Prostate gland (tissue), 2 donors: Measurements from ENCODE around the gene DNAJA1. TPM values are rescaled to one million over a fixed set of nuclear protein-coding genes. Genes with fewer than 3 reads are reported as not detected.

ENCODE experiments used
- DNase-seq: peaks from one replicate; pipeline ENCODE4 v3.0.0-alpha.2; 2019; ENCODE audit warnings: low spot score
- H3K27ac ChIP-seq, 2 donors: fragments of 200-600 bp; sonication (generic); 2 replicates each; pipeline ENCODE4 v1.5.1; 2017 to 2019
- H3K27me3 ChIP-seq: fragments of 200-600 bp; sonication (generic); replicated peaks from 2 replicates; pipeline ENCODE4 v1.5.1; 2019; ENCODE audit not compliant: insufficient read depth
- H3K36me3 ChIP-seq, 2 donors: fragments of 200-600 bp; sonication (generic); 1 replicate in 1 of 2; 2 replicates in 1 of 2; pipeline versions ENCODE4 v1.5.1 to v1.8.1; 2017 to 2019
- H3K4me1 ChIP-seq: fragments of 200-600 bp; sonication (generic); replicated peaks from 2 replicates; pipeline ENCODE4 v1.5.1; 2019
- H3K4me3 ChIP-seq, 2 donors: fragments of 200-600 bp; sonication (generic); 2 replicates each; pipeline ENCODE4 v1.5.1; 2017 to 2019
- H3K9me3 ChIP-seq: fragments of 200-600 bp; sonication (generic); 2 replicates; pipeline ENCODE4 v1.5.1; 2017
- POLR2A ChIP-seq: fragments of 450-650 bp; IDR thresholded peaks from one replicate; pipeline ENCODE4 v1.6.1; 2016; ENCODE audit warnings: antibody characterized with exemption, mild to moderate bottlenecking
- POLR2AphosphoS5 ChIP-seq: sonication (generic); formaldehyde crosslinking; IDR thresholded peaks from one replicate; pipeline ENCODE4 v1.6.1; 2017; ENCODE audit warnings: antibody characterized with exemption
- WGBS: methylation state at CpG from one replicate; pipeline ENCODE4 v1.1.5; 2018; 5-methylcytosine and 5-hydroxymethylcytosine counted together
- intact Hi-C: fragments of 100-400 bp; cut with DNase I; formaldehyde crosslinking; loops from one replicate; pipeline ENCODE4 v1.14.2; 2022
- total RNA-seq, 2 donors: library from RNA; depleted of rRNA; stranded (reverse); fragments of >200 nt; gene quantifications; one replicate each; pipeline ENCODE4 v1.1.0, GENCODE V29; 2016
- TF ChIP-seq, protein P1 (sequence below), 4 experiments: fragments of 200-600 bp in 2 of 4; fragments of 450-650 bp in 2 of 4; sonication (generic) in 2 of 4; IDR thresholded peaks; 1 replicate in 3 of 4; 2 replicates in 1 of 4; pipeline ENCODE4 v1.5.1; 2016 to 2019; ENCODE audit warnings: antibody characterized with exemption in 4 of 4, mild to moderate bottlenecking in 2 of 4, moderate library complexity in 2 of 4

Gene DNAJA1
- total RNA-seq, 2 donors from 2014 or later: 99.4 to 116 TPM

DNA sequence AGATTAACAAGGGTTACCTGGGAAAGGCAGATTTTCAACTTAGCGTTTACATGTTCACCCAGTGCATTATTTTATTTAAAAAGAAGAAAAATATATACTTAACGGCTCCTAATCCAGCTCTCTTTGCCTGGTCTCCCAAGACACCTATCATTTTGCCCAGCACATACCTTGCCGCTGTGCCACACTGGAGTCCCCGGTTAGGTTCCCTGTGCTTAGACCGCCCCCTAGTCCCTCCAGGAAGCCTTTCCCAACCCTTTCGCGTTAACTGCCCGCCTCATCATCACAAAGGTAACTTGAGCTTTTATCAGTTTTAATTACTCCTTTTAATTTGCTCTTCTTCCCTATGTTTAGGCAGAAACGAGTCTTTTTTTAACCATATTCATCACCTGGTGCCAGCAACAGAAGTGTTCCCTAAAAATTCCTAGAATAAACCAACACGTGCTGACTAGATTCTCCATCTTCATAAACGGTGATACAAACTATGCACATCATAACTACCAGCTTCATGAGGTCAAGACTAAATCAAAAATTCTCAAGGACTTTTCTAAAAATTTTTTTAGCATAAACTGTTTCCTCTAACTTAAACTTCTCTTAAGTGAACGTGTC lies 19.7 kb downstream of the DNAJA1 start:
- peak; percentile 34 for DNase-seq
- intact Hi-C loops: no loop called here
- Histone ChIP-seq H3K27me3 (no peaks in the 10 kb centered on the region), H3K4me3 (peak overlapping the region; percentile 51 to 54), H3K4me1 (no peaks in the 10 kb centered on the region), H3K36me3 (peaks cover 0 to 9% of the 10 kb centered on the region in 2 donors), H3K27ac (peak overlapping the region; percentile 89 to 98), H3K9me3 (no peaks in the 10 kb centered on the region)
- WGBS: 33% methylated on average over 12 of the region's 12 CpGs
- TF ChIP-seq, protein P1, sequence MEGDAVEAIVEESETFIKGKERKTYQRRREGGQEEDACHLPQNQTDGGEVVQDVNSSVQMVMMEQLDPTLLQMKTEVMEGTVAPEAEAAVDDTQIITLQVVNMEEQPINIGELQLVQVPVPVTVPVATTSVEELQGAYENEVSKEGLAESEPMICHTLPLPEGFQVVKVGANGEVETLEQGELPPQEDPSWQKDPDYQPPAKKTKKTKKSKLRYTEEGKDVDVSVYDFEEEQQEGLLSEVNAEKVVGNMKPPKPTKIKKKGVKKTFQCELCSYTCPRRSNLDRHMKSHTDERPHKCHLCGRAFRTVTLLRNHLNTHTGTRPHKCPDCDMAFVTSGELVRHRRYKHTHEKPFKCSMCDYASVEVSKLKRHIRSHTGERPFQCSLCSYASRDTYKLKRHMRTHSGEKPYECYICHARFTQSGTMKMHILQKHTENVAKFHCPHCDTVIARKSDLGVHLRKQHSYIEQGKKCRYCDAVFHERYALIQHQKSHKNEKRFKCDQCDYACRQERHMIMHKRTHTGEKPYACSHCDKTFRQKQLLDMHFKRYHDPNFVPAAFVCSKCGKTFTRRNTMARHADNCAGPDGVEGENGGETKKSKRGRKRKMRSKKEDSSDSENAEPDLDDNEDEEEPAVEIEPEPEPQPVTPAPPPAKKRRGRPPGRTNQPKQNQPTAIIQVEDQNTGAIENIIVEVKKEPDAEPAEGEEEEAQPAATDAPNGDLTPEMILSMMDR (IDR thresholded peaks at IDR 0.05): peak in 1 of 4 experiments; percentile 8
- TF ChIP-seq POLR2AphosphoS5: no peak
- TF ChIP-seq POLR2A: no peak

DNA sequence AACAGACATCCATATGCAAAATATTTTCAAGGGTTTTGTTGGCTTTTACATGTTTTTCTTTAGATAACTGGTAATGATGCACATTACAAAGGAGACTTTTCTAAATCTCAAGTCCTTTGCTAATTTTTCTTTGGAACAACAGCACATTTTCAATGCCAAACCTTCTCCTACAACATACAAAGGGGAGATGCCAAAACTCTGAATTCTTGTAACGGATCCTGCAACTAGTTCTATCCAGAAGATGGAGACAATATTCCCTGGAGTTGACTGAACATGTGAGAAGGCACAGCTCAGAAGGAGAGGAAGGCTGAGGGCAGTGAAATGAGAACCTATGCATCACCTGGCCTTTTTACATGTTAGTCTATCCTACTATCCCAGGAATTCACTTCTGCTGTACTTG lies 21.0 kb downstream of the DNAJA1 start:
- intact Hi-C loops: no loop called here
- TF ChIP-seq POLR2A (no peak), POLR2AphosphoS5 (no peak)
- TF ChIP-seq, protein P1 (IDR thresholded peaks at IDR 0.05): no peak
- Histone ChIP-seq H3K4me3 (no peak overlapping the region), H3K36me3 (peaks cover 0 to 9% of the 10 kb centered on the region in 2 donors), H3K27ac (no peak overlapping the region), H3K27me3 (no peaks in the 10 kb centered on the region), H3K4me1 (no peaks in the 10 kb centered on the region), H3K9me3 (no peaks in the 10 kb centered on the region)
- no peak for DNase-seq
- WGBS: 81% methylated on average over 1 of the region's 1 CpG

DNA sequence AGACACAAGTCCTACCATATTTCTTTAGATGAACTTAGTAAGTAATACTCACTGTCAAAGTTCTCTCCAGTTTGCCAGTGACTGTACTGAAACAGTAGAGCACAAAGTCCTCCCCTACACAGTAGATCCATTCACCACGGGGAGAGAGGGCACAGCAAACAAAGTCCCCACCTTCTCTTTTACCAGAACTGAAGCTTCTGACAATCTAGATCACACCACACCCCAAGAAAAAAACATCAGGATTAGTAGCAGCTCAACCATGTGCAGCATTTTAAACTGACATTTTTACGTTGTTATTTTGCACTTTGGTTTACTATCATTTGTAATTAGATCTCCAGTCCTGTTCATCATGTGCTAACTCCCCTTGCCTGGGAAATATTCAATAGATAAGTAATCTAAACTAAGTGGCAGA lies 23.0 kb downstream of the DNAJA1 start:
- no peak overlapping the region for H3K27ac ChIP-seq
- H3K27me3 ChIP-seq: no peaks in the 10 kb centered on the region
- H3K9me3 ChIP-seq: no peaks in the 10 kb centered on the region
- no peak for DNase-seq
- TF ChIP-seq POLR2A (no peak), POLR2AphosphoS5 (no peak)
- TF ChIP-seq, protein P1 (IDR thresholded peaks at IDR 0.05): no peak
- H3K4me1 ChIP-seq: no peaks in the 10 kb centered on the region
- peaks cover 0 to 9% of the 10 kb centered on the region in 2 donors for H3K36me3 ChIP-seq
- intact Hi-C loops: no loop called here
- H3K4me3 ChIP-seq: no peak overlapping the region
- WGBS: 66% methylated on average over 2 of the region's 2 CpGs

DNA sequence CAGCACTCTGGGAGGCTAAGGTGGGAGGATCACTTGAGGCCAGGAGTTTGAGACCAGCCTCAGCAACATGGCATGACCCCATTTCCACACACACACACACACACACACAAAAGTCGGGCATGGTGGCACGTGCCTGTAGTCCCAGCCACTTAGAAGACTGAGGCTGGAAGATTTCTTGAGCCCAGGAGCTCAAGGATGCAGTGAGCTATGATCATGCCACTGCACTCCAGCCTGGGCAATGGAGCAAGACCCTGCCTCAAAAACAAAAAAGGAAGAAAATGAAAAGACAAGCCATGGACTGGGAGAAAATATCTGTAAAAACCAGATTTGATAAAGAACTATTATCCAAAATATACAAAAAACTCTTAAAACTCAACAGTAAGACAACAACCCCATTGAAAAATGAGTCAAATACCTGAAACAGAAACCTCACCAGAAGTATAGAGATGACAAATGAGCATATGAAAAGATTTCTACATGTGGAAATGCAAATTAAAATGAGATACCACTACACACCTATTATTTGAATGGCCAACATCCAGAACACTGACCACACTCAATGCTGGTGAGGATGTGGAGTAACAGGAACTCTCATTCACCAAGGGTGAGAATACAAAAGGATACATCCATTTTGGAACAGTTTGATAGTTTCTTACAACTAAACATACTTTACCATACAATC lies 24.7 kb downstream of the DNAJA1 start:
- TF ChIP-seq, protein P1 (IDR thresholded peaks at IDR 0.05): no peak
- no peak for TF ChIP-seq POLR2A
- TF ChIP-seq POLR2AphosphoS5: no peak
- no peaks in the 10 kb centered on the region for H3K4me1 ChIP-seq
- intact Hi-C loops: no loop called here
- no peak overlapping the region for H3K4me3 ChIP-seq
- DNase-seq: no peak
- H3K36me3 ChIP-seq: peaks cover 0 to 17% of the 10 kb centered on the region in 2 donors
- whole genome bisulfite sequencing: 100% methylated on average over 2 of the region's 2 CpGs
- H3K9me3 ChIP-seq: no peaks in the 10 kb centered on the region
- H3K27me3 ChIP-seq: no peaks in the 10 kb centered on the region
- H3K27ac ChIP-seq: no peak overlapping the region

DNA sequence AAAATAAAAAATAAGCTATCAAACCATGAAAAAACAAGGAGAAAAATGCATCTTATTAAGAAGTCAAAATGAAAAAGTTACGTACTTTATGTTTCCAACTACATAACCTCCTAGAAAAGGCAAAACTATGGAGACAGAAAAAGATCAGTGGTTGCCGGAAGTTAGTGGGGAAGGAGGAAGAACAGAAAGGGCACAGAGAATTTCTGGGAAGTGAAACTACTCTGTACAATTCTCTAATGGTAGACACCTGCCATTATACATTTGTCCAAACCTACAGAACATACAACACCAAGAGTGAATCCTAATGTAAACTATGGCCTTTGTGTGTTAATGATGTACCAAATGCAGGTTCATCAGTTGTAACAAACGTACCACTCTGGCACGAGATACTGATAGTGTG lies 26.1 kb downstream of the DNAJA1 start:
- no peak overlapping the region for H3K27ac ChIP-seq
- peaks cover 0 to 17% of the 10 kb centered on the region in 2 donors for H3K36me3 ChIP-seq
- no peaks in the 10 kb centered on the region for H3K4me1 ChIP-seq
- TF ChIP-seq POLR2AphosphoS5 (no peak), POLR2A (no peak)
- TF ChIP-seq, protein P1 (IDR thresholded peaks at IDR 0.05): no peak
- H3K27me3 ChIP-seq: no peaks in the 10 kb centered on the region
- no peak for DNase-seq
- 90% methylated on average over 4 of the region's 4 CpGs for WGBS
- no peak overlapping the region for H3K4me3 ChIP-seq
- H3K9me3 ChIP-seq: no peaks in the 10 kb centered on the region
- intact Hi-C loops: no loop called here
